ENCODE results near the gene FHIP1A. TPM values are rescaled to one million over a fixed set of nuclear protein-coding genes. Genes with fewer than 3 reads are reported as not detected.

The FHIP1A gene
- total and polyA plus RNA-seq, 2 experiments from 2014 or later, result 0.11 TPM; not detected in 1

DNA sequence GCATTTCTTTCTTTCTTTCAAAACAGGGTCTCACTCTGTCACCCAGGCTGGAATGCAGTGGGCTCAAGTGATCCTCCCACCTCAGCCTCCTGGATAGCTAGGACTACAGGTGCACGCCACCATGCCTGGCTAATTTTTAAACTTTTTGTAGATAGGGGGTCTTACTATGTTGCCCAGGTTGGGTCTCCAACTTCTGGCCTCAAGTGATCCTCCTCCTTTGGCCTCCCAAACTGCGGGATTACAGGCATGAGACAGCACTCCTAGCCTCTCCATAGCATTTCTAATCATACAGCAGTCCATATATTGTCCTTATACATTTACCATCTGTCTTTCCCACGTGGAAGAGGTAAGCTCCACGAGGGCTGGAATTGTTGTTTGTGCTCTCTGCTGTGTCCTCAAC, 2.0 kb upstream of the FHIP1A start:
- H3K36me3 ChIP-seq (ENCODE audit: low read depth), result no peaks in the 10 kb centered on the region
- no peak for DNase-seq
- in situ Hi-C loops (cut with MboI), result no loop called here

GRCh38 chr4:151407466-151408379, 1.3 kb upstream of the FHIP1A start:
- Histone ChIP-seq H3K27me3 (replicated peaks; ENCODE audit: insufficient read depth) (peaks cover 10% of the 10 kb centered on the region; the same call in 1 of the 2 replicates), H4K20me1 (ENCODE audit: insufficient read depth) (no peaks in the 10 kb centered on the region), H3K4me1 (ENCODE audit: insufficient read depth) (no peaks in the 10 kb centered on the region), H3K36me3 (ENCODE audit: low read depth) (no peaks in the 10 kb centered on the region), H3K9ac (no peak overlapping the region), H3F3A (ENCODE audit: insufficient read depth) (no peaks in the 10 kb centered on the region), H3K9me2 (ENCODE audit: insufficient read depth) (no peaks in the 10 kb centered on the region), H3K79me2 (ENCODE audit: insufficient read depth) (no peaks in the 10 kb centered on the region), H3K9me3 (ENCODE audit: low read depth) (no peaks in the 10 kb centered on the region), H2AFZ (peak overlapping the region; percentile 79; the same call in 1 of the 2 replicates), H3K27ac (no peak overlapping the region), H3K4me3 (peak overlapping the region; percentile 68; the same call in 1 of the 2 replicates), H3K4me2 (ENCODE audit: unreplicated experiment) (no peak overlapping the region)
- in situ Hi-C loops (cut with MboI), result no loop called here
- 66 to 71% methylated on average over 27 to 29 of the region's 29 CpGs for WGBS, 2 experiments (ENCODE audit: low coverage in 1 of 2, low lambda C conversion rate in 2 of 2, missing lambda C conversion rate in 2 of 2)
- DNase-seq, result no peak
- TF ChIP-seq EZH2 (IDR thresholded peaks at IDR 0.05; ENCODE audit: insufficient read depth, poor library complexity, severe bottlenecking), result no peak
- TF ChIP-seq EZH2phosphoT487 (IDR thresholded peaks at IDR 0.05; ENCODE audit: insufficient read depth, low read depth), result no peak

More for the DNA sequence above, 2.0 kb upstream of the FHIP1A start:
- Histone ChIP-seq H3F3A (ENCODE audit: insufficient read depth) (no peaks in the 10 kb centered on the region), H3K4me1 (ENCODE audit: insufficient read depth) (no peaks in the 10 kb centered on the region), H3K27me3 (replicated peaks; ENCODE audit: insufficient read depth) (peaks cover 10% of the 10 kb centered on the region; the same call in 1 of the 2 replicates), H2AFZ (no peak overlapping the region), H4K20me1 (ENCODE audit: insufficient read depth) (no peaks in the 10 kb centered on the region), H3K9me2 (ENCODE audit: insufficient read depth) (no peaks in the 10 kb centered on the region), H3K9ac (no peak overlapping the region), H3K27ac (no peak overlapping the region), H3K4me2 (ENCODE audit: unreplicated experiment) (no peak overlapping the region), H3K9me3 (ENCODE audit: low read depth) (no peaks in the 10 kb centered on the region), H3K4me3 (no peak overlapping the region), H3K79me2 (ENCODE audit: insufficient read depth) (no peaks in the 10 kb centered on the region)
- no peak for TF ChIP-seq EZH2phosphoT487 (IDR thresholded peaks at IDR 0.05; ENCODE audit: insufficient read depth, low read depth)
- no peak for TF ChIP-seq EZH2 (IDR thresholded peaks at IDR 0.05; ENCODE audit: insufficient read depth, poor library complexity, severe bottlenecking)
- 90 to 93% methylated on average over 4 of the region's 4 CpGs for WGBS, 2 experiments (ENCODE audit: low coverage in 1 of 2, low lambda C conversion rate in 2 of 2, missing lambda C conversion rate in 2 of 2)

DNA sequence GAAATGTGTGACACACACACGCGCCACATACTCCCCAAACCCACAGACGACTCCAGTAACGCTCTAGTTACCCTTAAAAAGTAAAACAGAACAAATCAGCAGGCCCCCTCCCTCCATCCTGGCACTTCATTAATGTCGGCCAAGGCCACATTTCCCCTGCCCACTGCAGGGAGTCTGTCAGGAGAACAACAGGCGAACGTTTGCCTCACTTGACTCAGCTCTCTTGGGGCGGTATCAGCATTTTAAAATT, 671 bp upstream of the FHIP1A start:
- Histone ChIP-seq H3K27ac (no peak overlapping the region), H3K79me2 (ENCODE audit: insufficient read depth) (no peaks in the 10 kb centered on the region), H4K20me1 (ENCODE audit: insufficient read depth) (no peaks in the 10 kb centered on the region), H3K36me3 (ENCODE audit: low read depth) (no peaks in the 10 kb centered on the region), H3K27me3 (replicated peaks; ENCODE audit: insufficient read depth) (peaks cover 10% of the 10 kb centered on the region; the same call in 1 of the 2 replicates), H3K4me1 (ENCODE audit: insufficient read depth) (no peaks in the 10 kb centered on the region), H3F3A (ENCODE audit: insufficient read depth) (no peaks in the 10 kb centered on the region), H3K9me2 (ENCODE audit: insufficient read depth) (no peaks in the 10 kb centered on the region), H3K9ac (peak overlapping the region; percentile 22; the same call in 1 of the 2 replicates), H2AFZ (peak overlapping the region; percentile 79), H3K4me2 (ENCODE audit: unreplicated experiment) (peak overlapping the region; percentile 76), H3K9me3 (ENCODE audit: low read depth) (no peaks in the 10 kb centered on the region), H3K4me3 (peak overlapping the region; percentile 68)
- TF ChIP-seq EZH2phosphoT487 (IDR thresholded peaks at IDR 0.05; ENCODE audit: insufficient read depth, low read depth) (no peak), EZH2 (IDR thresholded peaks at IDR 0.05; ENCODE audit: insufficient read depth, poor library complexity, severe bottlenecking) (no peak)
- in situ Hi-C loops (cut with MboI), result no loop called here
- 21 to 22% methylated on average over 8 of the region's 8 CpGs for WGBS, 2 experiments (ENCODE audit: low coverage in 1 of 2, low lambda C conversion rate in 2 of 2, missing lambda C conversion rate in 2 of 2)
- DNase-seq, result no peak

- Histone ChIP-seq H3K79me2 (ENCODE audit: insufficient read depth) (no peaks in the 10 kb centered on the region), H3K4me3 (peak overlapping the region; percentile 68), H3K9me3 (ENCODE audit: low read depth) (no peaks in the 10 kb centered on the region), H3K4me2 (ENCODE audit: unreplicated experiment) (peak overlapping the region; percentile 82), H4K20me1 (ENCODE audit: insufficient read depth) (no peaks in the 10 kb centered on the region), H2AFZ (peak overlapping the region; percentile 75), H3K27me3 (replicated peaks; ENCODE audit: insufficient read depth) (peaks cover 10% of the 10 kb centered on the region; the same call in 1 of the 2 replicates), H3K4me1 (ENCODE audit: insufficient read depth) (no peaks in the 10 kb centered on the region), H3K27ac (no peak overlapping the region), H3K9ac (no peak overlapping the region), H3F3A (ENCODE audit: insufficient read depth) (no peaks in the 10 kb centered on the region), H3K9me2 (ENCODE audit: insufficient read depth) (no peaks in the 10 kb centered on the region), H3K36me3 (ENCODE audit: low read depth) (no peaks in the 10 kb centered on the region)
- no peak for DNase-seq
- in situ Hi-C loops (cut with MboI), result no loop called here
- TF ChIP-seq EZH2 (IDR thresholded peaks at IDR 0.05; ENCODE audit: insufficient read depth, poor library complexity, severe bottlenecking) (no peak), EZH2phosphoT487 (IDR thresholded peaks at IDR 0.05; ENCODE audit: insufficient read depth, low read depth) (no peak)
- 29 to 53% methylated on average over 14 to 27 of the region's 27 CpGs for WGBS, 2 experiments (ENCODE audit: low coverage in 1 of 2, low lambda C conversion rate in 2 of 2, missing lambda C conversion rate in 2 of 2)
These were observed 716 bp downstream of the FHIP1A start for GRCh38 chr4:151409470-151410313.

Measured in GM23248 (cell line).